GM13976 (cell line): ENCODE data around the gene GBX2.

Experiments used
- DNase-seq: peaks from one replicate; pipeline ENCODE4 v3.0.0; 2012; ENCODE audit warnings: low spot score
- in situ Hi-C: fragments of 300-500 bp; cut with MboI; formaldehyde crosslinking; loops from one replicate; pipeline ENCODE4 v1.12.0; 2022; ENCODE audit warnings: low sequenced_read_pairs, mixed read lengths, inconsistent platforms; ENCODE audit not compliant: unreplicated experiment
- TF ChIP-seq, protein P1 (sequence below): IDR thresholded peaks from 2 replicates; pipeline ENCODE4 v1.5.1; 2012; ENCODE audit warnings: borderline replicate concordance, mild to moderate bottlenecking; ENCODE audit not compliant: insufficient read depth; ENCODE audit errors: extremely low read depth, missing control alignments, control extremely low read depth

GBX2 gene

DNA sequence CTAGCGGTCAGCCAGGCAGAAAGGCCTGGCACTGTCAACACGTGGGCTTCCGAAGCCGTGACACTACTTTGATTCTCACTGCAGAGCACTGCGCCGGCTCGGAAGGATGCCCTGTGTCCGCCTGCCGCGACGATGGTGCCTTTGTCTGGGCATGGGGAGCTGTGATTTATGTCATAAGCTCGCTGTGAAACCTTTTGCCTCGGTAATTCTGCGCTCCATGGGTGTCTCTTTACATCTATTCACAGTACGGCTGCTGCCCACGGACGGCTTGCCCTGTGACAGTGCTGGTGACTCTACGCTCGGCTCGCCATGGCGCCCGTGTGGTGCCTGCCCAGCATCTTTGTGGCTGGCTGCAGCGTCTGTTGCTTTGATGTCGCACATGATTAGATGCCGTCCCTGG lies 43.1 kb upstream of the GBX2 start:
- DNase-seq: no peak
- TF ChIP-seq, protein P1, sequence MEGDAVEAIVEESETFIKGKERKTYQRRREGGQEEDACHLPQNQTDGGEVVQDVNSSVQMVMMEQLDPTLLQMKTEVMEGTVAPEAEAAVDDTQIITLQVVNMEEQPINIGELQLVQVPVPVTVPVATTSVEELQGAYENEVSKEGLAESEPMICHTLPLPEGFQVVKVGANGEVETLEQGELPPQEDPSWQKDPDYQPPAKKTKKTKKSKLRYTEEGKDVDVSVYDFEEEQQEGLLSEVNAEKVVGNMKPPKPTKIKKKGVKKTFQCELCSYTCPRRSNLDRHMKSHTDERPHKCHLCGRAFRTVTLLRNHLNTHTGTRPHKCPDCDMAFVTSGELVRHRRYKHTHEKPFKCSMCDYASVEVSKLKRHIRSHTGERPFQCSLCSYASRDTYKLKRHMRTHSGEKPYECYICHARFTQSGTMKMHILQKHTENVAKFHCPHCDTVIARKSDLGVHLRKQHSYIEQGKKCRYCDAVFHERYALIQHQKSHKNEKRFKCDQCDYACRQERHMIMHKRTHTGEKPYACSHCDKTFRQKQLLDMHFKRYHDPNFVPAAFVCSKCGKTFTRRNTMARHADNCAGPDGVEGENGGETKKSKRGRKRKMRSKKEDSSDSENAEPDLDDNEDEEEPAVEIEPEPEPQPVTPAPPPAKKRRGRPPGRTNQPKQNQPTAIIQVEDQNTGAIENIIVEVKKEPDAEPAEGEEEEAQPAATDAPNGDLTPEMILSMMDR: no peak
- in situ Hi-C loops: no loop called here

DNA sequence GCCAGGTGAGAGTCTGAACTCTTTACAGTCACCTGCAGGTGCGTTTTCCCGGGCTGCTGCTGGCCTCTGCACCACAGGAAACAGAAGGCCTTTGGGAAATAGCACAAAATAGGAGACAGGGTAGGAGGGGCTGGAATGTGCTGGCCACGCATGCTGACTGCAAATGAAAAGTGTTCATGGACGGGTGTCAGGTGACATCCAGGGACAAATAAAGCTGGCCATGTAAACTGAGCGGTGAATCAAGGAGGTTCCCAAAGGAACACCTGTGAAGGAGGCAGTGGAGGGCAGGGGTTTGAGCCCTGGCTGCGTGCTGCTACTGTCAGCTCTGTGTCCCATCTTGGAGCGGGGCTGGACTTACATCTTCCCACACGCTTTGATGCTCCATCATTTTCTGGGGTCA lies 42.4 kb upstream of the GBX2 start:
- in situ Hi-C loops: no loop called here
- no peak for DNase-seq
- TF ChIP-seq, protein P1: no peak

DNA sequence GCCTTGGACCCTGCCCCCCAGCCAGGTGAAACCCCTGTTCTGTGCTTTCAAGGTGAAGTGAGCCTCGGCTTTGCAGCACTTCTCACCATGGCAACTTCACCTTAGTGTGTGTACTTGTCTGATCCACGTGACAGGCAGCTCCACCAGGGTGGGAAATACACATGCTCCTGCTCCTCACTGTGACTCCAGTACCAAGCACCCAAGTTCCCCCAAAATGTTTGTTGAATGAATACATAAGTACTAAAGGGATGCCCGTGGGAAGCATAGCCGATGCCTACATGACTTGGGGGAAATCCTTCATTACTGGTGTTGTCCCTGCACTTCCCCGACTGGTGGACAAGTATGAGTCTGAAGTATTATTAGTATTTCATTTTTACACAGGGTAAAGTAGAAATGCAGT lies 41.8 kb upstream of the GBX2 start:
- TF ChIP-seq, protein P1: no peak
- in situ Hi-C loops: no loop called here
- no peak for DNase-seq

DNA sequence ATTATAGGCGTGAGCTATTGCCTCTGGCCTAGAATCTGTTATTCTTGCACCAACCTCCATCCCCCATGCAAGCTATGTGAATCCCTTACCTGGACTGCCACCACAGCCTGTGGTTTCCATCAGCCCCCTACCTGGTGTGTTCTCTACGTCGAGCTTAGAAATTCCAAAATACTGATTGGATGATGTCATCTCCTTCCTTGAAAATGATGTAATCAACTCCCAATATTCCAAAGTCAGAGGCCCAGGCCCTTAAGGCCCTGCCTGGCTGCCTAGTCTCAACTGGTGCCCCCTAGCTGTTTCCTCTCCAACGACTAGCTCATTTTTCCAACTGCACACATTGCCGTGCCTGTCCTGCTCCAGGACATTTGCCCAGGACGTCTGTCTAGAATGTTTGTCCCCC lies 41.3 kb upstream of the GBX2 start:
- no peak for DNase-seq
- TF ChIP-seq, protein P1: no peak
- in situ Hi-C loops: no loop called here

DNA sequence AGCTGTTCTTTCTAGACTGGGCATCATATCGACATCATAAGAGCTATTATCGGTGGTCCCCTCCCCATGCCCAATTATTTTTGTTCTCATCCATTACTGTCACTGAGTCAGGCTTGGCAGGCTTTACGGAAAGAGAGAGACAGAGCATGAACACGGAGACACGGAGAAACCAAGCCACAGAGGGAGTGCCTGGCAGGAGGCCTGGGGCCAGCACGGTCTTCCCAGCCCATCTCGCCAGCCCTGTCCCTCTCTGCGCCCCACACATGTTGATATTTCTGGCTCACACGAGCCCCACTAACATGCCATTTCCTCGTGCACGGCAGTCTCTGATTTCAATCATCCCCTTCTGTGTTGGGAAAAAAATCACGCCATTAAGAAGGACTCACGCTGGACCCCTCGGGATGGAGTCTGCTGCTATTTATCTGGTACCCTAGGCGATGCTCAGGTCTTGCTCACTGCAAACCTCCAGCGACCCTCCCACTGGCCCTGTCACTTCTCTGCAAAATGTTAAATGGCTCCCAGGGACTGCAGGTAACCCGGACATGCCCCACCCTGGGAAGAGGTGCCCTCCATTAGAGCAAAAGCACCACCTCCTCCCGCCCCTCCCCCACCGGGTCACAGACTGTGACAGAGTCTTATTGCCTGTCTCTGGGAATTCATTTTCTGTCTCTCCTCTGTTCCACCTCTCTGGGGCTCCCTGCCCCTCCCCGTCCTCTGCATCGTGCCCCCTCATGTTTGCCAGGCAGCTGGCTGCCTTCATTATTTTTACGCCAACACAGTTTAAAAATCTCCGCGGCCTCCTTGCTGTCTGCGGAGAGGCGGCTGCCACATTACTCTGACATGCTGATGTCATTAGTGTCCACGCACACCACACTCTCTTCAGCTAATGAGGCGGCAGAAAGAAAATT lies 40.1 kb upstream of the GBX2 start:
- TF ChIP-seq, protein P1: no peak
- in situ Hi-C loops: no loop called here
- DNase-seq: no peak

DNA sequence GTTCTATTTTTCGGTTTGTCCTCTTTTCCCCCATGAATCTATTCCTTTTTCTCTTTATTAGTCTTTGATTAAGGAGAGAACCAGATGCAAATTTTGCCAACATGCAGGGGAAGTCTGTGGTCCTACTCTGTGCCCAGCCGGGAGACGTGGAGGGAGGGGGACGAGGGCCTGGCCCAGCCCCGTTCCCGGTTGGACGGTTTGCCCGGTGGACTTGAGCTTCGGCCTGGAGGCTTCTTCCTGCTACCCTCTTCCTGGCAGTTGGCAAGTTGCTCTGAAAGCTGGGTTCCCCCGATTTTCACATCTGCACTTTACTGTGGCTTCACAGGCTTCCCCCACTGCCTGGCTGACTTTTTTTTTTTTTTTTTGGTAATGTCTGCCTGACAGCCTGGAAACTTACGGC lies 39.3 kb upstream of the GBX2 start:
- DNase-seq: no peak
- TF ChIP-seq, protein P1: no peak
- in situ Hi-C loops: no loop called here
